Ammon's horn (tissue), 1 donor: ENCODE measurements around the gene EMSY.
"Not testable (repeated sequence)": the region's sequence is repeated elsewhere in the genome, so short reads cannot be mapped to it uniquely, and the experiment has no call there.

ENCODE experiments used
- DNase-seq: peaks from one replicate; pipeline ENCODE4 v3.0.0-alpha.2; 2016; ENCODE audit warnings: low spot score

EMSY gene

DNA sequence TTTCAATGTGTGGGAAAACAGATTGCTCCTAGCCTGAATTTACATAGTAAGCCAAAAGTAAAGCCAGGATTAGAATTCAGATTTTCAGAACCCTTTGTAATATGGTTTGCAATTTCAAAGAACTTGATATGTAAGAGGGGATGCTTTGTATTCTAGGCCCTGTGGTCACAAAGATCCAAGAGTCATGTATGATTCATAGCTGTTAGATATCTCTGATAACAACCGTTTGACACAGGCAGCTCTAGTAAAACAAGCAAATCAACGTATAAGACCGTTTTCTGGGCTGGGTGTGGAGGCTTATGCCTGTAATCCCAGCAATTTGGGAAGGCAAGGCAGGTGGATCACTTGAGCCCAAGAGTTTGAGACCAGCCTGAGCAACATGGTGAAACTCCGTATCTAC, 79.6 kb downstream of the EMSY start:
- DNase-seq, result no peak

GRCh38 chr11:76524919-76525318, 80.1 kb downstream of the EMSY start:
- DNase-seq, result no peak

- no peak for DNase-seq
Observed at GRCh38 chr11:76526878-76527277, 82.1 kb downstream of the EMSY start.

DNA sequence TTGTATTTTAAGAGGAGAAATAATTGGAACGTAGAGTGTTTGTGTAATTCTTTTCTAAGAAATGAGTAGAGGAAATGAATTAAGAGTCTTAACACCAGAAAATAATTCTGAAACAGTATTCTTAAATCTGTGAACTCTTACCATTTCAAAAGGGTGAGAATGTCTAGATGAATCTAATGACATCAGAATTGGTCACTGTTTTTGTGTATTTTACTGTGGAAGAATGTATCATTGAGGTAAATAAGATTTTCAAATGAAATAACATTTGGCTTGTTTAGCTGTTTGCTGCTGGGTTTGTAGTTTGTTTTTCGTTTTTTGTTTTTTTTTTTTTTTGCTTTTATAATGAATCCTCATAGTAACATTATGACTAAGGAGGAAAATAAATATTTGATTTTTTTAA, 97.6 kb downstream of the EMSY start:
- no peak for DNase-seq

GRCh38 chr11:76543006-76543703, 98.3 kb downstream of the EMSY start:
- DNase-seq, result no peak

DNA sequence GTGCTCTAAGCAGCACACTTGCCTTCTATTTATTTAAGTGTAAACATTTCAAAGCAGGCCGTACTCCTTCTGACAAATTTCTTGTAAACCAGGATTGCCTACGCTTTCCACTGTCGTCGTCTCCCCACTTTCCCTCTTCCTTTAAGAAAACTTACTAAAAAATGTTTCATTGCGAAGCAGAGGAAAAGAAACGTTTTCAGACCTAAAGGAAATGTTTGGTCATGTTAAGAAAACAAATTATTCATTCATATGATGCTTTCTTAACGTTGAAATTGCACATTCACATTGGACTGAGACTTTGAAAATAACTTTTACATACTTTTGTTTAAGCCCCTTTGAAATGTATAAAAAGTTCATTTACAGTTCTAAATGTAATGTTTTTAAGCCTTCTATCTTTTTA, 106.0 kb downstream of the EMSY start:
- DNase-seq, result no peak

- no peak for DNase-seq
Observed at GRCh38 chr11:76551400-76551799, 106.6 kb downstream of the EMSY start.

DNA sequence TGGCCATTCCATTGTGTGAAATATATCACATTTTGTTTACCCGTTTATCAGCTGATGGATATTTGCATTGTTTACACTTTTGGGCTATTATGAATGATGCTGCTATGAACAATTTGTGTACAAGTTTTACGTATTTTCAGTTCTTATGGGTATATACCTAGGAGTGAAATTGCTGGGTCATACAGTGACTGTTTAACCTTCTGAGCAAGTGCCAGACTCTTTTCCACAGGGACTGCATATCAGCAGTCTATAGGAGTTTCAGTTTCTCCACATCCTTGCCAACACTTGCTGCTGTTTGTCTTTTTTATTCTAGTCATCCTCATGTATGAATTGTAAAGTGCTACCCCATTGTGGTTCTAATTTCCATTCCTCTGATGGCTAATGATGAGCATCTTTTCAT, 108.2 kb downstream of the EMSY start:
- no peak for DNase-seq

- no peak for DNase-seq
Observed at GRCh38 chr11:76553554-76554476, 109.0 kb downstream of the EMSY start.

- no peak for DNase-seq
Observed at GRCh38 chr11:76554767-76555166, 109.9 kb downstream of the EMSY start.

DNA sequence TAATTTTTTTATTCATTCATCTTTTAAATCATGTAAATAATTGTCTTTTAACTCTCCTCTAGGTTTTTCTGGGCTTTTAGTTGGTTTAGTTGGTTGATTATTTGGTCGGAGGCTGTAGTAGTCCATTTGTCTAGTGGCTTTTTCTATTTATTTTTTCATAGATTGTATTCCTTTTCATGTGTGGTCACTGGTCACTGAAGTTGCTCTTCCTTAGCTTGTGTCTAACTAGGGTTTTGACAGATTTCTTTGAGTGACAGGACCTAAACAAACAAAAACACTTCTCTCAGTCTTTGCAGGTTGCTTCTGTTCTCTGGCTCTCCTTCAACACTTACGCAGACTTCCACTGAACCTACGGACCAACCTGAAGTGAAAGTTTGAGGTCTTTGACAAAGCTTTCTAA, 112.6 kb downstream of the EMSY start:
- DNase-seq, result no peak

GRCh38 chr11:76558473-76558872, 113.7 kb downstream of the EMSY start:
- DNase-seq, result no peak

GRCh38 chr11:76558891-76559290, 114.1 kb downstream of the EMSY start:
- DNase-seq, result no peak

- no peak for DNase-seq
Observed at GRCh38 chr11:76559346-76559745, 114.5 kb downstream of the EMSY start.

- no peak for DNase-seq
Observed at GRCh38 chr11:76560219-76560618, 115.4 kb downstream of the EMSY start.

GRCh38 chr11:76561245-76561644, 116.4 kb downstream of the EMSY start:
- no peak for DNase-seq

GRCh38 chr11:76562541-76562940, 117.7 kb downstream of the EMSY start:
- no peak for DNase-seq

- no peak for DNase-seq
Observed at GRCh38 chr11:76564364-76564763, 119.5 kb downstream of the EMSY start.

GRCh38 chr11:76566811-76567210, 122.0 kb downstream of the EMSY start:
- DNase-seq, result no peak

GRCh38 chr11:76567261-76567660, 122.4 kb downstream of the EMSY start:
- no peak for DNase-seq

DNA sequence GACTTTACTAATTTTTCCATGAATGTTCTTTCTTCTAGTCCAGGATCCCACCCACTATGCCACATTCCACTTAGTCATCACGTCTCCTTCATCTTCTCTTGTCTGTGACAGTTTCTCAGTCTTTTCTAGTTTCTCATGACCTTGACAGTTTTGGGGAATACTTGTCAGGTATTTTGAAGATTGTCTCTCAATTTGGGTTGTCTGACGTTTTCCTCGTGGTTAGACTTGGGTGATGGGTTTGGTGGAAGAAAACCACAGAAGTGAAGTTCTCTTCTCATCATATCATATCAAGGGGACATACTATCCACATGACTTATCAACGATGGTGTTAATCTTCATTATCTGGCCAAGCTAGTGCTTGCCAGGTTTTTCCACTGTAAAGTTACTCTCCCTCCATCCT, 123.3 kb downstream of the EMSY start:
- DNase-seq, result no peak

DNA sequence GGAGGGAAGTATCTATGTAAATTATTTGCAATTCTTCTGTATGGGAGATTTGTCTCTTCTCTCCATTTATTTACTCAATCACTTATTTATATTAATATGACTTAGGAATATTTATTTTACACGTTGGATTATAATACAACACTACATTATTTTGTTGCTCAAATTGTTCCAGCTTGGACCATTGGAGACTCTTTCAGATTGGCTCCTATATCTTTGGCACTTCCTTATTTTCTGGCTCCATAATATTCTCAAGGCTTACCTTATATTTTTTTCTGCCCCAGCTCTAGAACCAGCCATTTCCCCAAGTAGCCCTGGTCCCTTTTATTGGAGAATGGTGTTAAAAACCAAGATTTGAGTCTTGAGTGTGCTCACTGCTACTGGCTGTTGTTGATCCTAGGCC, 123.8 kb downstream of the EMSY start:
- no peak for DNase-seq

DNA sequence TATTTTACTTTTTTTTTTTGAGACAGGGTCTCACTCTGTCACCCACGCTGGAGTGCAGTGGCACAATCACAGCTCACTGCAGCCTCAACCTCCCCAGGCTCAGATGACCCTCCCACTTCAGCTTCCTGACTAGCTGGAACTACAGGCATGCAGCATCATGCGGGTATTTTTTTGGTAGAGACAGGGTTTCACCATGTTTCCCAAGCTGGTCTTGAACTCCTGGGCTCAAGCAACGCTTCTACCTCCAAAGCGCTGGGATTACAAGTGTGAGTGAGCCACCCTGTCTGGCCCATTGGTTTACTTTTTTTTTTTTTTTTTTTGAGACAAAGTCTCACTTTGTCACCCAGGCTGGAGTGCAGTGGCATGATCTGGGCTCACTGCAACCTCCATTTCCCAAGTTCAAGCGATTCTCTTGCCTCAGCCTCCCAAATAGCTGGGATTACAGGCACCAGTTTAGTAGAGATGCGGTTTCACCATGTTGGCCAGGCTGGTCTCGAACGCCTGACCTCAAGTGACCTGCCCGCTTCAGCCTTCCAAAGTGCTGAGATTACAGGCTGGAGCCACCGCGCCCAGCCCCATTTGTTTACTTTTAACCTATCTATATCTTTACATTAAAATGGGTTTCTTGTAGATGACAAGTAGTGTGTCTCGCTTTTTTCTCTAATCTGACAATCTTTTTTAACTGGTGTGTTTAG, 127.5 kb downstream of the EMSY start:
- DNase-seq, result not testable (repeated sequence)
